Measurements from ENCODE around the gene WFDC10B.
"Not testable (repeated sequence)": the region's sequence is repeated elsewhere in the genome, so short reads cannot be mapped to it uniquely, and the experiment has no call there.

Gene WFDC10B

DNA sequence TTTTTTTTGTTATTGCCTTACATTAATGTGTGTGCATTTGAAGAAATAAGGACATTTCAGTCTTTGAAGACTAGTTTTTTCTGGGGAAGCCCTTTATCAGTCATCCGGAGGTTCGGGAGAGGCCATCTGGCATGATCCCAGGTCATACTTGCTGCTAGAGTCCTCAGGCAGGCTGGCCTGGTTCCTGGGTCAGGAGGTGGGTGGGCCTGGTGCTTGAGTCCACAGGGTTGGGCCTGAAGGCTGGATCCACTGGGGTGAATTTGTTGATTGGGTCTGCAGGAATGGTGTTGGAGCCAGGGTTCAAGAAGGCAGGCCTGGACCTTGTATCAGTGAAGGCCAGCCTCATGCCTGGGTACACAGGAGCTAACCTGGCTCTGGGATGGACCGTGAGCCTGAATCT lies 57.9 kb downstream of the WFDC10B start:
- DNase-seq: no peak

DNA sequence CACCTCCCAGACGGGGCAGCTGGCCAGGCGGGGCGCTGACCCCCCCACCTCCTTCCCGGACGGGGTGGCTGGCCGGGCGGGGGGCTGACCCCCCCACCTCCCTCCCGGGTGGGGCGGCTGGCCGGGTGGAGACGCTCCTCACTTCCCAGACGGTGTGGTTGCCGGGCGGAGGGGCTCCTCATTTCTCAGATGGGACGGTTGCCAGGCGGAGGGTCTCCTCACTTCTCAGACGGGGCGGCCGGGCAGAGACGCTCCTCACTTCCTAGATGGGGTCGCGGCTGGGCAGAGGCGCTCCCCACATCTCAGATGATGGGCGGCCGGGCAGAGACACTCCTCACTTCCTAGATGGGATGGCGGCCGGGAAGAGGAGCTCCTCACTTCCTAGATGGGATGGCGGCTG lies 59.0 kb downstream of the WFDC10B start:
- DNase-seq: not testable (repeated sequence)

DNA sequence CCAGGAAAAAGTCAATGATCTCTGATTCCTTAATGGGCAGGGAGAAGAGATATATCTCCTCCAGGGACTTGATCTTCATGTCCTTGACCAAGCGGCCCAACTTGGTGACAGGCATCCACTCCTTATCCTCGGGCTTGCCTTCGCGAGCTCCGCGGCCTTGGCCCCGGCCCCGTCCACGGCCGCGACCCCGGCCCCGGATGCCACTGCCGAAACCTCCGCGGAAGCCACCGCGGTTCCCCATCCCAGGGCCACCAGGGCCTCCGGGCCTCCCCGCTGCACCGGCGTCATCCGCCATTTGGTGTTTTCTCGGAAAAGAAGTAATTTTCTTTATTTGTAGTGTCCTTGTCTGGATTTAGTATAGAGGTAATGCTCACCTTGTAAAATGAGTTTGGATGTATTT lies 63.7 kb downstream of the WFDC10B start:
- not testable (repeated sequence) for DNase-seq

GRCh38 chr20:45639687-45640086 lies 65.1 kb downstream of the WFDC10B start:
- DNase-seq: no peak

DNA sequence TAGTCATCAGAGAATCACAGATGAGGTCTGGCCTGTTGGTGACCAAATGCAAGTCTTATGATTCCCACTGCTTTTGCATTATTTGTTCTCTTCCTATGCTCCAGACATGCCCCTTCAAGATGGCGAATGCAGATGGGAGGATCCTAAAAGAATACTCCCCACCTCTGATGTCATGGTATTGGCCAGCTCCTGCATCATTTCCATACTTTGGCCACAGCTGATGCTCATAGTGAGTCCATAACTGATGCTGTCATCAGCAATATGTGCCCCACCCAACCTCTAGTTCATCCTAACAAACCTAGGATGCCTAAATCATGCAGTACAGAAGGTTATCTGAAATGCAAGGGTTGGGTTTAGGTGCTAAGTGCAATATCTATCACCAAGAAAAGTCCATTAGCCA lies 68.3 kb downstream of the WFDC10B start:
- DNase-seq: no peak

Data from NCI-H1417 treated with DMSO at 0.1 percent for 48 hours (cell line).